ENCODE measurements around the gene PRKN.

PRKN gene

DNA sequence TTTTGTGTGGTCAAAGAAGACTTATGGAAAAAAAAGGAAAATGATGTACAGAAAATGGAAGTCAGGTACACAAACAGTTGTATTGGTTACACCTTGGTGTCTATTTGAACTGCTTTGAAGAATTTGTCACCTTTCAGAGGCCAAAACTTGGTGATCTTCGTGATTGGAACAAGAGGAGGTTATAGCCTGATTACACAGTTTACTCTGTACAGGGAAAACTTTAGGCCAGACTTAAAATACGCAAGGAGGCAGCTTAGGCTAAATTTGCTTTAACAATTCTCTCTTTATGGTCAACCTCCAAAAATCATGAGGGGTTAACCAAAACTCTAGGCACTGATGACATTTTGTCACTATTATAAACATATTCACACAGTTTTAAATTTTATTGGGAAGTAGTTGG is 353.7 kb downstream of the PRKN start:
- DNase-seq (ENCODE audit: low spot score), result no peak

DNA sequence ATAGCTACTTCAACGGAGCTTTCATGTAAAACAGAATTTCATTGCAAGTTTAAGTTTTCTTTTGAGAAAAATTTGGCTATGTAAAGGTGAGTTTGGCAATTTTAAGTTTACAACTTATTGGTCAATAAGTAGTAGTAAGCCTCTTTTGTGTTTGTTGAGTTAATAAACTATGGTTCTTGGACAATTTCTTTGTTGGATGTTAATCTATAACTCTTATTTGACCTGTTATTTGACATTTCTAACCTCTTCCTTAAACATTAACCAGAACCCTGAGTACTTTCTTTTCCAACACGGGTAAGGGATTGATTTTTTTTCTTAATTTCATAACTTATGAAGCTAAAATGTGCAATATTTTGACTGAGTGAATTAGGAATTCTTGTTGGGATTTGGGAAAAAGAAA is 354.4 kb downstream of the PRKN start:
- DNase-seq (ENCODE audit: low spot score), result no peak

DNA sequence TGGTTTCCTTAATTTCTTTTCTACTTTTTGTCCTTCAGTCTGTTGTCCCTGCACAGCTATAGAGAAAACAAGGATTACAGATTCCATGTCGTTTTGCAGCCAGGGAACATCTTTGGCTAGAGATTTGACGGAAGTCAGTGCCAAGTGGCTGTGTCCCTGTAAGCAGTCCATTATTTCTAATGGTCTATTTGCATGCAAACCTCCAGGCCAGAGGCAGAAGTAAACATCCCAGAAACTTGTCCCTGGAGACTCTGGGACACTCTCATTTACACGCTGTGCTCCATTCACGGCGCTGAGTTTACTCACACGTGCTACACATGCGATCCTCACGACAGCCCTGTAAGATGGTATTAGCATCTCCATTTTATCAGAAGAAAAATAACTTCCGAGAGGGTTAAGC is 355.5 kb downstream of the PRKN start:
- DNase-seq (ENCODE audit: low spot score), result no peak

DNA sequence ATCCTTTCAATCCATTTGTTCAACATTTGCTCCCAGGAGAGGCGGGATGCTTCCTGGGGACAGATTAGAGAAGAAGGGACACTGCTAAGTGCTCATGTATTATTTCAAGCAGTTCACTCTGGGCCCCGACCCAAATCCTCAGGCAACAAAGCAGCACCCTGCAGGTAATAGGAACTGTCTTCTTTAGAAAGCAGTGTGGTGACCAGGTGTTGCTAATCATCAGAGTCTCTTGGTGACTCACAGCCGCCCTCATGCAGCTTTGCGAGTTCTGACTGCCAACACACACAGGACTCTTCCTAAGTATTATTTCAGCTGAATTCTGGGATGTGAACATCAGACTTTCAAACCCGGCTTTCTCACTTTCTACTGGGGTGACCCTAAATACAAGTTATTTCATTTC is 356.4 kb downstream of the PRKN start:
- DNase-seq (ENCODE audit: low spot score), result no peak

DNA sequence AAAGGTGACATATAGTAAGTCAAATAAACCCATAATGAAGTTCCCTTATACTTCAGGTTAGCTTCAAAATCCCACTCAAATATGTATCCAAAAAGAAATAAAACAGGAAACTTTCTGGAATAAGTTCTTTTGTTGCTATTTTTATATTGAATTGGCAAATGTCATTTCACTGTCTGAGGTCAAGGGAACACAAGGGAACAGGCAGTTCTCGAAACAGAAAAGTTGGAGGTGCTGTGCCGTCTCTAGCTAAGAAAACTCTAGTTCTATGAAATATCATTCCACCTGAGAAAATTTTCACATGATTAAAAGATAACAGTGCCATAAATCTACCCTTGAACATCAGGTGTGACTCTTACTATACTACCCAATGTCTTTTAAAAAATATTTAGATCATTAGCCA is 358.5 kb downstream of the PRKN start:
- no peak for DNase-seq (ENCODE audit: low spot score)

DNA sequence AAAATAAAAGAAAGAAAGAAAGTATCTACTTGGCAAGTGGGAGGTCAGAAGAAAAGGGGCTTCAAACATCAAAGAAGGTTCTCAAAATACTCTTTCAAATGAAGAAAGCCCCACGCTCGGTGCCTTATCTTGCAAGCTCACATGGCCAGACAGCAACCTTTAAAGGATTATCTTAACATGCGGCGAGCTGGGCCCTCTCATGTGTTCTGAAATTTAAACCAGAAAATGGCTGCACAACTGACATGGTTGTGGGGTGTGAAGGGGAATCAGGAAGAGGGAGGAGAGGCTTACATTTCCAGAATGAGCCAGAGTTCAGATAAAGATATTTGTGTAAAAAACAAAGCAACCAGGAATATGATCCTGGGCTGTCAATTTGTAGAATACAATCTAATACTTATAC is 363.1 kb downstream of the PRKN start:
- DNase-seq (ENCODE audit: low spot score), result no peak

DNA sequence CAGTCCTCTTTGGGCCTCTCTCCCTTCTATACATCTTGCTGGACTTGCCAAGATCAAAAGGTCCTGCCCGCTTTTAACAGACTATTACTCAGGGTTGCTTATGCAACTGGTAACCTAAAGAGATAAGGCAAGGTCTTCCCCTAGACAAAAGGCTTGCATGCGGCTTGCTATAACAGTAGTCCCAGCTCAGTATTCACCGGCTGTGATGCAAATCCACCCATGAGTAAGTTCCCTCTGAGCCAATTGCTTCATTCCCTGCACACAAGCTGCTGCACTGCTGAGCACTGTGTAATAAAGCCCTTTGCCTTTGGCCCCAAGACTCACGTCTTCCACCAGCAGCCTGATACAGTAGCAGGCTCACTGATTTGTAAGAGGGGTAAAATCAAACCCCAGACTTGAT is 363.8 kb downstream of the PRKN start:
- DNase-seq (ENCODE audit: low spot score), result no peak

DNA sequence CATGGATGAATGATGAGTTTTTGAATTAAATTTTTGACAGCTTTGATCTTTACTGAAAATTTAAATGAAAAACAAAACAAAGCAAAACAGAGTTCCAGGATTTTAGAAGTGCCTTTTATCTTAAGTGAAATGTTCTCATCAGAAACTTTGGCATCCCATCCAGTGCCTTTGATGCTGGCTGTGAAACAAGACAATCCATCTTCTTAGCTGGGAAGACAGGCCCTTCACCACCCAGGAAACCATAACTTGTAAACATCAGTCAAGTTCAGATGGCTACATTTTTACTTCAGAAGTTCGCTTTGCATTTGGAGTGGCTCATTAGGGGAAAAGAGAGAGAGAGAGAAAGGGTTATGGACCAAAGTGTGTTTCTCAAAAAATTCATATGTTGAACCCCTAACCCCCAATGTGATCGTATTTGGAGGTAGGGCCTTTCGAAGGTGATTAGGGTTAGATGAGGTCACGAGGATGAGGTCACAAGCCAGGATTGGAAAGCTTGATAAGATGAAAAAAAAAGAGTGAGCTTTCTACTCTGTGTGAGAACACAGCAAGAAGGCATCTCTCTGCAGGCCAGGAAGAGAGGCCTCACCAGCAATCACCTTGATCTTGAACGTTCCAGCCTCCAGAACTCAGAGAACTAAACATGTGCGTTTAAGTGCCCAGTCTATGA is 366.5 kb downstream of the PRKN start:
- no peak for DNase-seq (ENCODE audit: low spot score)

DNA sequence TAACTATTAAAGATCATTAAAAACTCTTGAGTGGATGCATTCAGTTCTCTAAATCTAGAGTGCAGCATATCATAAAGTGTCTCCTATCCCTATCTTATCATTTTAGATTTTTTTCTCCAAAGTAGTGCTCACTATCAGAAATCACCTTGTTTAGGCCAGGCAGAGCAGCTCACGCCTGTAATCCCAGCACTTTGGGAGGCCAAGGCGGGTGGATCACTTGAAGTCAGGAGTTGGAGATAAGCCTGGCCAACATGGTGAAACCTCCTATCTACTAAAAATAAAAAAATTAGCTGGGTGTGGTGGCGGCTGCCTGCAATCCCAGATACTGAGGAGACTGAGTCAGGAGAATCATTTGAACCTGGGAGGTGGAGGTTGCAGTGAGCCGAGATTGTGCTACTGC is 368.9 kb downstream of the PRKN start:
- no peak for DNase-seq (ENCODE audit: low spot score)

DNA sequence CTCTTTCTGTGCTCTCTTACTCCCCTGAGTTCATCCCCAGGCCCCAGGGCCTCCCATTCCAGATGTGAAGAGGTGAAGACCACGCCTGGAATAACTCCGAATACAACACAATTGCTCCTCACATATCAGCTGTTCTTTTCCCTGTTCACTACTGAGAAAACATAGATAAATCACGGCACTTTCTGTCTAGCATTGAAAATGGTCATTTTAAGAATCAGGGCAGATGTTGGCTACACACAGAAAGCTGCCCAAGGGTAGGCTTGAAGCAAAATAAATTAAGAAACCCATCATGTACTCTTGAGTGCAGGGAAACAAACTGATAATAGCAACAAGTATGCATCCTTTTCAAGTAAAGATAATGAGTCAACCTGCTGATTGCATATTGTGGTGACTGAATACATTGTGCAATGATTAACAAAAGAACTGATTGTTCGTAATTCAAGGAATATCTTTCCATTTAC is 382.5 kb downstream of the PRKN start:
- no peak for DNase-seq (ENCODE audit: low spot score)

DNA sequence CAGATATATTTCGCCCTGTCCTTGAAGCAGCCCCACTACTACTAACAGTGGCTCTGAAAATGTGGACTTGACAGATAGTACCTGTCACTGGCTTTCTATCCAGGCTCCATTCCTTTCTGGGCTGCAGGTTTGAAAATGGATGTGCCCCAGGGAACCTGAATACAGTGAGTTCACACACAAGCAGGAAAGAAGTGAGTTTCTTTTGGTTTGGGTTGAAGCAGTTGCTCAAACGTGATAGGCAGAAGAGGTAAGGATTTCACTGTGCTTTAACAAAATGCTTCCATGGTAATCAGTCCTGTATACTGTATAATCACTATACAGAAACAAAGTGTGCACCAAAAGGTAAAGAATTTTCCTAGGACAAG is 382.9 kb downstream of the PRKN start:
- DNase-seq (ENCODE audit: low spot score), result no peak

DNA sequence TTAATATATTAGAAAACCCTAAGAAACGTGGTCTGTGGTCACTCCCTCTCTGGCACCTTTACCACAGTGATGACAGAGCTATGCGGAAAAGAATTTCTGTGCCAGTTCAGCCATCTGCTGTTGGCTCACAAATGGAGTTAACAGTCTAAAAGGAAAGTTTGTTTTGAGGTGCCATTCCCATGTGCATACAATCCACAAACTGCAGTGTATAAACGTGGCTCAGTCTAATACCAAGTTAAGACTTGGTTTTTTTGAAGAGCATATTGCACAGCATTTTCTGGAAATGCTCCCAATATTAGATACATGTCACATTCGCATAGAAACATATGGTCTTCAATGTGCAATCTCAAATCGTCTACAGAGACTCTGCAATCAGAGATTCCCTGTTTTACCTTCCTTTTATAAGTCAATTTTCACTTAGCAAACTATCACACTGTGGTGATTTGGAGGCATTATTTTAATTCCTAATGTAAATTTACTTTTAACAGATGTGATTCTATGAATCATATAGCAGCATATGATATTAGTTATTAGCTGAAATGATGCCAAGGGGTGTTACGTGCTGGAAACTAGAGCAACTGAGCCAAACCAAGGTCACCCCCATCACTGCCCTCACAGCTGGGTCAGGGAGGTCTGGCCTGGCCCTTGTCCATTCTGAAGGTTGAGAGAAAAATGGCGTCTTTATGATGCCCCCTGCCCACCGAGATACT is 383.5 kb downstream of the PRKN start:
- no peak for DNase-seq (ENCODE audit: low spot score)

DNA sequence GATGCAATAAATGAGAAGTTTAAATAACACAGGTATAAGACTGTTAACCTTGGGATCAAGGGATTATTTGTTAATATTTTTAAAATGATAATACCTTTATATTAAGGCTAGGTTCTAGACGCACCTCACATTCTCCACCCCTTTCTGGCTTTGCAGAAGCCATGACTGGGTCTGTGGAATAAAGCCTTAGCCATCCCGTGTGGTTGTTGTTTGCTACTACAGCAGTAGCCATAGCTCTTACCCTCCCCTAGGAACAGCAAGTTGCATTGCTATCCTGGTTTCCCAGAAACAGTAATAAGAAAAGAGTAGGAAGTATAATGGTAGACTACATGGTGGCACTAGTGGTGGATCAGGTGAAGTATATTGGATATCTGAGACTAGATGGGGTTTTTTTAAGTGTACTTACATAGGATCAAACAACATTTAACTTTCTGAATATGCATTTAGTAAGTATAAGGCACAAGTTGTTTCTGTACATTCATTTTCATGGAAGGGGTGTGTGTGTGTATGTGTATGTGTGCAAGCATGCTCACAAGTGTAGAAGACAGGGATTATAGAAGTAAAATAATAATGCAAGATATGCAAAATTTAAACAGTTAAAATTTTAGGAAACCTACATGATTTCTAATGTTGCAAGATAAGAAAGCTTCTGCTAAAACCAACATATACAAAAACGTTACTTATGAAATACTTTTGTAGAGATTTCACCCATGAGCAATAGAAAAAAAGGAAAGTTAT is 384.2 kb downstream of the PRKN start:
- peak; percentile 3 for DNase-seq (ENCODE audit: low spot score)

DNA sequence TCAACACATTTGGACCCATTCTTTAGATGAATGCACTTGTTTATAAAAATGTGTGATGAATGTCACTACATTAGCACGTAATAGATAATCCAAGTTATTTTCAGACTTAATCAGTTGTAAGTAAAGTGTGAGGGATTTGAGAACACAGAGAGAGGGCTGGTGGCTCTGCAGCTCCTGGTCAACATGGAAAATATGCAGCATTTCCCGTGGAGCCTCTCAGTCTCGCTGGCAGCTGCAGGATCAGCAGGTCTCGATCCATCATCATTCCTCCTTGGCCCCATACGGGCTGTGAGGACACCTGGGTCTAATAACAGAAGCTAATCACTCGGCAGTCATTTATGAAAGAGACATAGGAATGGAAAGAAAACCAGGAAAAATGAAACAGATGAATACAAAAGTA is 390.2 kb downstream of the PRKN start:
- no peak for DNase-seq (ENCODE audit: low spot score)

DNA sequence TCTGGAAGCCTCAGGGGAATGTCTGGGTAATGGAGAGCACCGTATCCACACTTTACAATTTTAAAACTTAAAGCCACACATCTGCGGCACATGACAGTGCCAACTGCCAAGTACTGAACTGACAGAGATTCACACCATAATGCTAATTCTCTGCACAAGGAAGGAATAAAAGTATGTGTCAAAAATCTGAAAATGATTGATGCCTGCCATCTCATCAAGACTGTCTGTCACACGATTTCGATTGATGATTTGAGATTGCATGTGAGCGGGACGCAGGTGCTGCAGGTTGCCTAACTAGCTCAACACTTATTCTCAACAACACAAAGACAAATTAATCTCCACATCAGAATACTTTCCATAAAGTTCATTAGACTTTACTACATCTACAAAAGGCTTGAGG is 391.2 kb downstream of the PRKN start:
- no peak for DNase-seq (ENCODE audit: low spot score)

DNA sequence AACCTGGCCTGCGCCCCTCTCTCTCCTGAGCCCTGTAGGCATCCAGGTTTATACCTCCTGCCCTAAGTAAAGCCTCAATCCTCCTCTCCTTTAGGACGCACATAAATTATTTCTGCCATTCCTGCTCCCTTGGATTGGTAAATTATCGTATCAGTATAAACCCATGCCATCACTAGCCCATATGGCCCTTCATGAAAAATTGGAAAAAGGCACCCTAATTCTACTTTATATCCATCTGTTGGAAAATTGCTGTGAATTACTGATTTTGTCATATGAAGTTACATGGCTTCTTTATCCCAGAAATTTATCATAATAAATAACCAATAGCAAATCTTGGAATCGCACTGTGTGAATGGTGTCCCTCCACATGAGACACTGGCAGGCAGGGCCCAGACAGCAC is 395.2 kb downstream of the PRKN start:
- DNase-seq (ENCODE audit: low spot score), result no peak

DNA sequence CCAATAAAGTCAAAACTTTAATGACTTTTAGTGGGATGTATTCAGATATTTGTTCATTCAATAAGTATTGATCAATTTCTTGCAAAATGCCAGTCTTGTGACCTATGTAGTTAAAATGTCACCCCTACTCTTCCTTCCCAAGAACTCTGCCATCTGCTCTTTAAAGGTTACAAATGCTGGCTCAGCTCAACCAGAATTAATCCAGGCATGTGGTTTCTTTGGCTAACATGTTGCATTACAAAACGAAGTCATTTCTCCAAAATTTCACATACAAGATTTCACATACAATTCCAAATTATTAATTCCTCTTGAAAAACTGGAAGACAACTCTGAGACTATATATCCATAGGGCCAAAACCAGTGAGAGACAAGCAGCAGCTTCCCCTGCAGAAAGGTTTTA is 395.7 kb downstream of the PRKN start:
- DNase-seq (ENCODE audit: low spot score), result no peak

DNA sequence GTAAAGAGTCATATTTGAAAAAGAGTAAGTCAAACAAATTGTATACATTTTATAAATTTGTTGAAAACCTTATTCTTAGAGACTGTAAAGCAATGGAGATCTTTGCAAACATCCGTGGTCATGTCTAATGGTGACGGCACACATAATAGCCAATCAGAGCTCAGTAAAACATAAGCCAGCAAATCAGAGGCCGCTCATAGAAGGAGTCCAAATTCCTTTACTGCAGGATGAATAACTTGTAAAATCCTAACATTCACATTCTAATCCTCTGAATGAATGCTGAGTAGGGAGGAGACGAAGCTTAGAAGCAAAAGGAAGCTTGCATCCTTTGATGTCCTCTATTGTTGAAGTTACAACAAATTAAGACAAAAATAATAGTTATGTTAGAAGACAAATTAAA is 401.7 kb downstream of the PRKN start:
- no peak for DNase-seq (ENCODE audit: low spot score)

DNA sequence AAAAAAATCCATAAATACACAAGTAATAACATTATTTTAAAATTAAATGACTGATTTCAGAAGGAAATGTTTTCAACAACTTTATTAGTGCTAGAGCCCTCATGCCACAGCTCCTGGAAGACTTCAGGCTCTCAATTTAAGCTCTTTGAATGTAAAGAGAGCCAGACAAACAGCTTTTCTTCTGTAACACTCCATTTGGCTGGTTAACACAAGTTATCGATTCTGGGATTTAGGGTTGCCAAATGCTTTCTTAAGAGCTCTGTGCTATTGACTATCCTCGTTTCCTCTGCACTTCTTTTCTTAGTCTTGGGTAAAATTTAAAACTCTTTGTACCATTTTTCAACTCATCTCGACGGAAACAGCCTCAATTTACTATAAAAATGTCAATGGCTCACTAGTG is 402.5 kb downstream of the PRKN start:
- DNase-seq (ENCODE audit: low spot score), result no peak

DNA sequence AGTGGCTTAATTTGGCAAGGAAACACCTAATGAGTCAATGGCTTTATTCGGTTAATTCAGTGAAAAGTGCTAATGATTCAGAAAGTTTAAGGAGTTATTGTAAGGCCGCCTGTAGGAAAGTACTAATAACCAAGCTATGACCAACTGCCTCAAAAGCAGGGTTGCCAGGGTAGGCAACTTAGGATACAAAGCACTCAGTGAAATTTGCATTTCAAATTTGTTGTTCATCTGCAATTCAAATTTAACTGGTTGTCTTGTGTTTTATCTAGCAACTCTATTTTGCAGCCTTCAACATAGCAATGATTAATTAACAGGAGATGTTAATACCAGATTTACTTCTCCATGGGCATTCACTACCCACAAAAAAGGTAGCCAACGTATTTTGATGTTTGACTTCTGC is 412.3 kb downstream of the PRKN start:
- no peak for DNase-seq (ENCODE audit: low spot score)

DNA sequence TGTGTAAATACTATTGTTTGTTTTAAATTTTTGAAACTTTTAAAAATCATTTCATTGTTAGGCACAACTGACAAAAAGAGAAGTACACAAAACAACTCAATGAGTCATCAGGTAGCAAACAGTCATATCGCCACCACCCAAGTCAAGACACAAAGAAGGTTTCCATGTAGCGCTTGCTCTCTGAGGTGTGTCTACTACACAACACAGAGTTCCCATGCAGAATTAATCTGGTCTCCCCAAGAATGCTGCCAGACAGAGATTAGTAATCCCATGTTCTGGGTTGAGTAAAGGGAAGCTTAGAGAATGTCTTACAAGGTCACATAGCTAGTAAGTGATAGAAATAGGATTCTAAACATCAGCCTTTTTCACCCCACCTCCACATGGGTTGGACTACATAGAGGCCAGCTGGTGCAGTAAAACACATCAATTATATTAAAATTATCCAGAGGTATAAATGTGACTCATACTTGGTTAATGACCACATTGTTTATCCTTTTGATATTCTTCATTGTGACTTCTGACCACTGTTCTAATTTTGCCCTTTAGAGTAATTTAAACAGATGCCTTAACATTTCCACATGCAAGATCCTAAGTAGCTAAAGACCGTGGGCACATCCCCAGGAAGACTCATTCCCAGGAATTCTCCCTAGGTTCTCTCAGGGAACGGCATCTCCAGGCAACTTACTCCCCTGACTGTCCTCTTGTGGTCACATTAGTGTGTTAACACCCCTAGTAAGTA is 413.5 kb downstream of the PRKN start:
- DNase-seq (ENCODE audit: low spot score), result no peak

DNA sequence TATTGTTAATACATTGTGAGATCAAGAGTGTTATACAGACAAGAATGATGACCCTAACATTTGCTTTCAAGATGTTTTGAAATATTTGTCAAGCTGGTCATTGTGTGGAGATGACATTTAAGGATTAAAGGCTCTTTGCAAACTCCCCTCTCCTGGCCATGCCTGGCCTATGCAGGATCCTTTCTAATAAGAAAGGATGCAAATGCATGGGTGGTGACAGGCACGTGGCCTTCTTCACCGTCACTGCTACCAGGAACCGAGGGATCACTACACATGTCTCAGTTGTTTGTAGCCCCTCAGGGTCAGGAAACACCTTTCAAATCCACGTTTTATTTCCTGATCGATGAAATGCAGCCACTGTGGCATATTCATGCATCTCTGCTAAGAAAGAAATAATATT is 419.7 kb downstream of the PRKN start:
- DNase-seq (ENCODE audit: low spot score), result no peak

DNA sequence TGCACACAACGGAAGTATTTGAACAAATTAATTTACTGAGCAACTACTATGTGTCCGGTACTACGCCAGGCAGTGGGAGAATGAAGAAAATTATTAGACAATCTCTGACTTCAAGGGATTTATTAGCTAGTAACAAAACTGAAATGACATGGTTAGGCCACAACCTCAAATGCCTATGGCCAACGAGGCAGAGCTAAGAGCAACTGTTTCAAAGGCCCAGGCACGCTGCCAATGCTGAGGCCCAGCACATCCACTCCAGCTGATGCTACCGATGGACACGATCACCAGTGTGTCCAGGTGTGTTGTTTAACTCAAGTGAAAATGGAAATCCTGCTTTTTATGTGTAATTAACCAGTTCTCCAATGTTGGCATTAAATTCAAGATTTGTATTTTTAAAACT is 420.9 kb downstream of the PRKN start:
- no peak for DNase-seq (ENCODE audit: low spot score)

Data from NAMALWA (cell line).